Loucy (cell line): ENCODE measurements around the gene MAP4K5.

Source experiments
- H2AFZ ChIP-seq: fragments of 200-600 bp; sonication (generic); 2 replicates; pipeline ENCODE4 v1.6.0; 2016; ENCODE audit warnings: antibody characterized with exemption, mild to moderate bottlenecking, low read length, moderate library complexity
- H3F3A ChIP-seq: fragments of 200-600 bp; 2 replicates; pipeline ENCODE4 v1.6.0; 2016; ENCODE audit warnings: antibody characterized with exemption, low read depth, mild to moderate bottlenecking
- H3K27me3 ChIP-seq: fragments of 200-600 bp; sonication (generic); 2 replicates; pipeline ENCODE4 v1.6.1; 2014; ENCODE audit warnings: low read length, mild to moderate bottlenecking; ENCODE audit not compliant: insufficient read depth, poor library complexity, severe bottlenecking
- H3K36me3 ChIP-seq: fragments of 200-600 bp; sonication (generic); 2 replicates; pipeline ENCODE4 v1.6.1; 2016; ENCODE audit warnings: low read length; ENCODE audit not compliant: insufficient read depth
- H3K4me1 ChIP-seq: fragments of 200-600 bp; sonication (generic); 2 replicates; pipeline ENCODE4 v1.5.1; 2014; ENCODE audit warnings: low read length, mild to moderate bottlenecking; ENCODE audit not compliant: insufficient read depth, poor library complexity, severe bottlenecking
- H3K4me2 ChIP-seq: fragments of 200-600 bp; sonication (generic); 2 replicates; pipeline ENCODE4 v1.6.0; 2014; ENCODE audit warnings: antibody characterized with exemption, low read length, low read depth, mild to moderate bottlenecking; ENCODE audit not compliant: poor library complexity, severe bottlenecking
- H3K4me3 ChIP-seq: fragments of 200-600 bp; sonication (generic); 2 replicates; pipeline ENCODE4 v1.5.1; 2014; ENCODE audit warnings: low read length, mild to moderate bottlenecking, mixed read lengths; ENCODE audit not compliant: poor library complexity, severe bottlenecking
- H3K79me2 ChIP-seq: fragments of 200-600 bp; sonication (generic); 2 replicates; pipeline ENCODE4 v1.6.1; 2014; ENCODE audit warnings: low read length; ENCODE audit not compliant: insufficient read depth
- H3K9ac ChIP-seq: fragments of 200-600 bp; sonication (generic); 2 replicates; pipeline ENCODE4 v1.6.0; 2014; ENCODE audit warnings: mild to moderate bottlenecking, low read depth, low read length, moderate library complexity; ENCODE audit not compliant: poor library complexity, severe bottlenecking
- H3K9me2 ChIP-seq: fragments of 200-600 bp; sonication (generic); replicated peaks from 2 replicates; pipeline ENCODE4 v1.6.1; 2016; ENCODE audit warnings: low read depth, low read length, mixed read lengths
- H3K9me3 ChIP-seq: fragments of 200-600 bp; sonication (generic); 2 replicates; pipeline ENCODE4 v1.6.1; 2014; ENCODE audit warnings: mild to moderate bottlenecking, antibody characterized with exemption, low read length, low read depth; ENCODE audit not compliant: insufficient read depth
- H4K20me1 ChIP-seq: fragments of 200-600 bp; sonication (generic); 2 replicates; pipeline ENCODE4 v1.6.0; 2014; ENCODE audit warnings: antibody characterized with exemption, low read length, mild to moderate bottlenecking; ENCODE audit not compliant: insufficient read depth, poor library complexity, severe bottlenecking
- EZH2phosphoT487 ChIP-seq: fragments of 200-600 bp; IDR thresholded peaks from 2 replicates; pipeline ENCODE4 v1.6.1; 2018; ENCODE audit warnings: antibody characterized with exemption, mild to moderate bottlenecking, moderate library complexity, borderline replicate concordance
- TF ChIP-seq, protein P1 (sequence below): fragments of 200-600 bp; sonication (generic); conservative IDR thresholded peaks from 2 replicates; pipeline ENCODE4 v1.5.1; 2014; ENCODE audit warnings: mild to moderate bottlenecking, antibody characterized with exemption, low read length

MAP4K5 gene

DNA sequence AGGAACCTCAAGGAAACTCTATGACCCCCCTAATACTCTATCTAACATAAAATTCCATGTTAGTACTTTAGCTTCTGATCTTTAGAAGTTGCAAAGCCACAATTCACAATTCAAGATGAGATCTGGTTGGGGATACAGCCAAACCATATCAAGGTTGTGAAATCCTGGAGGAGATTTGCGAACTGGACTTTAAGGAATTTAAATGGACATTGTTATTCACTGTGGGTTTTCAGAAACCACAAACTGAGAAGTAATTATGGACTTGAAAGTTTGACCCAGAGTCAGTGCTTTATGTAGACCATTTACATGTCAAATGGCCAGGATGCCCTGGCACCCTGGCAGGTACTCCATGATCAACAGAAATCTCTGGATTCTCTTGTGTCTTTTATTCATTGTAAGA lies 121.4 kb downstream of the MAP4K5 start:
- no peak for TF ChIP-seq EZH2phosphoT487
- TF ChIP-seq, protein P1, sequence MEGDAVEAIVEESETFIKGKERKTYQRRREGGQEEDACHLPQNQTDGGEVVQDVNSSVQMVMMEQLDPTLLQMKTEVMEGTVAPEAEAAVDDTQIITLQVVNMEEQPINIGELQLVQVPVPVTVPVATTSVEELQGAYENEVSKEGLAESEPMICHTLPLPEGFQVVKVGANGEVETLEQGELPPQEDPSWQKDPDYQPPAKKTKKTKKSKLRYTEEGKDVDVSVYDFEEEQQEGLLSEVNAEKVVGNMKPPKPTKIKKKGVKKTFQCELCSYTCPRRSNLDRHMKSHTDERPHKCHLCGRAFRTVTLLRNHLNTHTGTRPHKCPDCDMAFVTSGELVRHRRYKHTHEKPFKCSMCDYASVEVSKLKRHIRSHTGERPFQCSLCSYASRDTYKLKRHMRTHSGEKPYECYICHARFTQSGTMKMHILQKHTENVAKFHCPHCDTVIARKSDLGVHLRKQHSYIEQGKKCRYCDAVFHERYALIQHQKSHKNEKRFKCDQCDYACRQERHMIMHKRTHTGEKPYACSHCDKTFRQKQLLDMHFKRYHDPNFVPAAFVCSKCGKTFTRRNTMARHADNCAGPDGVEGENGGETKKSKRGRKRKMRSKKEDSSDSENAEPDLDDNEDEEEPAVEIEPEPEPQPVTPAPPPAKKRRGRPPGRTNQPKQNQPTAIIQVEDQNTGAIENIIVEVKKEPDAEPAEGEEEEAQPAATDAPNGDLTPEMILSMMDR: no peak
- no peak overlapping the region for H3K9ac ChIP-seq

DNA sequence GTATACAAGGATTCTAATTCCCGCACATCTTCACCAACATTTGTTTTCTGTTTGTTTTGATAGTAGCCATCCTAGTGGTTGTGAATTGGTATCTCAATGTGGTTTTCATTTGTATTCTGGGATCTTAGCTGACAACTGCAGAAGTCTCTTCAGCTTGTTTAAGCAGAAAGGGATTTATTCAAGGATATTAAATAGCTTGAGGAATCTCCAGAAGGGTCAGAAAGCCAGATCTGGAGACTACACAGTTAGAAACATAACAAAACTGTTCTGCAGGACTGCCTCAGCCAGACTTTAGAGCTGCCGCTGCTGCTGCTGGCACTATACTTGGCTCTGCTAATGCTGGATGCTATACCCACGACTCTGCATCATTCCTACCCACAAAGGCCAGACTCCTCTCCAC lies 122.3 kb downstream of the MAP4K5 start:
- Histone ChIP-seq H3K79me2 (no peaks in the 10 kb centered on the region), H3K4me3 (no peak overlapping the region), H3K9ac (no peak overlapping the region), H3K27me3 (no peaks in the 10 kb centered on the region), H3K36me3 (no peaks in the 10 kb centered on the region), H3F3A (no peaks in the 10 kb centered on the region), H3K4me2 (no peak overlapping the region), H2AFZ (no peak overlapping the region), H3K9me3 (no peaks in the 10 kb centered on the region), H4K20me1 (no peaks in the 10 kb centered on the region), H3K4me1 (no peaks in the 10 kb centered on the region), H3K9me2 (no peaks in the 10 kb centered on the region)
- TF ChIP-seq, protein P1: no peak
- no peak for TF ChIP-seq EZH2phosphoT487

More for the DNA sequence above, 121.4 kb downstream of the MAP4K5 start:
- H3K9me3 ChIP-seq: no peaks in the 10 kb centered on the region
- H3K9me2 ChIP-seq: no peaks in the 10 kb centered on the region
- no peaks in the 10 kb centered on the region for H4K20me1 ChIP-seq
- H3K27me3 ChIP-seq: no peaks in the 10 kb centered on the region
- no peaks in the 10 kb centered on the region for H3K79me2 ChIP-seq
- H3K4me2 ChIP-seq: no peak overlapping the region
- no peaks in the 10 kb centered on the region for H3F3A ChIP-seq
- no peak overlapping the region for H3K4me3 ChIP-seq
- H2AFZ ChIP-seq: no peak overlapping the region
- H3K4me1 ChIP-seq: no peaks in the 10 kb centered on the region
- H3K36me3 ChIP-seq: no peaks in the 10 kb centered on the region

DNA sequence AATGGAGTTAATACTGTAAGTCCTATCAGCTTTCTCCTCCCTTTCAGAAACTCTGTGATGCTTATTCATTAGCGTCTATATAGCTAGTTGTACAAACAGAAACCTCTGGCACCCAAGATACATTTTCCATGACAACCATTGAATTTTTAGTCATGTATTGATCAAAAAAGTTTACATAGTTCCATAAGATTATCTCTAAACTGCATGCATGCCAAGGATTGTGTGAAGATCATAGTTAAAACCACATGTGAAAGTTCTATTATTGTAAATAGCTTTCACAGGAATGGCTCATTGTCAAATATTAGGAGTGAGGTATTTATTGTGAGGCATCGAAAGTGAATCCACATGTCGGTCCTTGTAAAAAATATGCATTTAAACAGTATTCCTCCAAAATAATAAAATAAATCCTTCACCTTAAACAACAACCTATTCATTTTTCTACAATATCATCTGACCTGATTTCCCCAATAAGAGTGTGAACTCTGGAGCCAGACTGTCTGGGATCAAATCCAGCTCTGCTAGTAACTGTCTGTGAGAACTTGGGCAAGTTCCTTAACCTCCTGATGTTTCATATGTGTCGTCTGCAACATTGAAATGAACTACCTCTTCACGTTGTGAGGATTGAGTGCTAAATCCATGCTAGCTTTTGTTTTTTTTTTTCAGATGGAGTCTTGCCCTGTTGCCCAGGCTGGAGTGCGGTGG lies 125.1 kb downstream of the MAP4K5 start:
- peaks cover 11% of the 10 kb centered on the region for H3K4me1 ChIP-seq
- no peaks in the 10 kb centered on the region for H3K9me3 ChIP-seq
- H3K4me3 ChIP-seq: no peak overlapping the region
- TF ChIP-seq, protein P1: no peak
- no peak for TF ChIP-seq EZH2phosphoT487
- no peak overlapping the region for H2AFZ ChIP-seq
- no peaks in the 10 kb centered on the region for H3K9me2 ChIP-seq
- no peak overlapping the region for H3K9ac ChIP-seq
- peaks cover 6% of the 10 kb centered on the region; the same call in 1 of the 2 replicates for H3F3A ChIP-seq
- H4K20me1 ChIP-seq: no peaks in the 10 kb centered on the region
- H3K79me2 ChIP-seq: no peaks in the 10 kb centered on the region
- no peaks in the 10 kb centered on the region for H3K27me3 ChIP-seq
- no peaks in the 10 kb centered on the region for H3K36me3 ChIP-seq
- no peak overlapping the region for H3K4me2 ChIP-seq
